Karpas-422 (cell line): ENCODE measurements around the gene RUNX1. TPM values are rescaled to one million over a fixed set of nuclear protein-coding genes. Genes with fewer than 3 reads are reported as not detected.
"Not testable (repeated sequence)": the region's sequence is repeated elsewhere in the genome, so short reads cannot be mapped to it uniquely, and the experiment has no call there.

Experiments
- DNase-seq: peaks from one replicate; pipeline ENCODE4 v3.0.0-alpha.2; 2015
- H2AFZ ChIP-seq: fragments of 200-600 bp; sonication (generic); 2 replicates; pipeline ENCODE4 v1.6.1; 2014; ENCODE audit warnings: antibody characterized with exemption, low read length, mixed read lengths
- H3K27ac ChIP-seq: fragments of 200-600 bp; sonication (generic); 2 replicates; pipeline ENCODE4 v1.5.1; 2014; ENCODE audit warnings: mild to moderate bottlenecking, low read length, moderate library complexity
- H3K27me3 ChIP-seq: fragments of 200-600 bp; sonication (generic); 2 replicates; pipeline ENCODE4 v1.6.1; 2014; ENCODE audit warnings: low read length, mixed read lengths
- H3K36me3 ChIP-seq: fragments of 200-600 bp; sonication (generic); 2 replicates; pipeline ENCODE4 v1.6.1; 2014; ENCODE audit warnings: low read length, mixed read lengths; ENCODE audit not compliant: insufficient read depth
- H3K4me1 ChIP-seq: fragments of 200-600 bp; sonication (generic); 2 replicates; pipeline ENCODE4 v1.6.1; 2014; ENCODE audit warnings: mild to moderate bottlenecking, low read length, mixed read lengths
- H3K4me2 ChIP-seq: fragments of 200-600 bp; sonication (generic); 2 replicates; pipeline ENCODE4 v1.6.1; 2014; ENCODE audit warnings: low read length, low read depth, mild to moderate bottlenecking; ENCODE audit not compliant: poor library complexity, severe bottlenecking
- H3K4me3 ChIP-seq: fragments of 200-600 bp; sonication (generic); 2 replicates; pipeline ENCODE4 v1.5.1; 2014; ENCODE audit warnings: mild to moderate bottlenecking, antibody characterized with exemption, low read length, mixed read lengths
- H3K79me2 ChIP-seq: fragments of 200-600 bp; sonication (generic); 2 replicates; pipeline ENCODE4 v1.6.1; 2014; ENCODE audit warnings: mild to moderate bottlenecking, low read length, mixed read lengths
- H3K9ac ChIP-seq: fragments of 200-600 bp; sonication (generic); 2 replicates; pipeline ENCODE4 v1.6.0; 2014; ENCODE audit warnings: low read length
- H3K9me2 ChIP-seq: fragments of 200-600 bp; sonication (generic), shearing (Covaris generic); replicated peaks from 2 replicates; pipeline ENCODE4 v1.6.0; 2014; ENCODE audit warnings: mild to moderate bottlenecking, low read length, moderate library complexity; ENCODE audit not compliant: insufficient read depth
- H3K9me3 ChIP-seq: fragments of 300-700, 200-600 bp; sonication (generic); 2 replicates; pipeline ENCODE4 v1.6.1; 2014; ENCODE audit warnings: low read length, mixed read lengths
- H4K20me1 ChIP-seq: fragments of 200-600 bp; sonication (generic); 2 replicates; pipeline ENCODE4 v1.6.1; 2014; ENCODE audit warnings: mild to moderate bottlenecking, antibody characterized with exemption, low read length, low read depth; ENCODE audit not compliant: insufficient read depth
- total RNA-seq: library from RNA; depleted of rRNA; stranded (reverse); fragments of >200 nt; shearing (Covaris generic); gene quantifications from 2 replicates; pipeline ENCODE4 v1.2.3, GENCODE V29; 2014; ENCODE audit warnings: low replicate concordance

RUNX1 gene
- total RNA-seq, 1 experiment from 2014 or later, result 20.5 TPM

DNA sequence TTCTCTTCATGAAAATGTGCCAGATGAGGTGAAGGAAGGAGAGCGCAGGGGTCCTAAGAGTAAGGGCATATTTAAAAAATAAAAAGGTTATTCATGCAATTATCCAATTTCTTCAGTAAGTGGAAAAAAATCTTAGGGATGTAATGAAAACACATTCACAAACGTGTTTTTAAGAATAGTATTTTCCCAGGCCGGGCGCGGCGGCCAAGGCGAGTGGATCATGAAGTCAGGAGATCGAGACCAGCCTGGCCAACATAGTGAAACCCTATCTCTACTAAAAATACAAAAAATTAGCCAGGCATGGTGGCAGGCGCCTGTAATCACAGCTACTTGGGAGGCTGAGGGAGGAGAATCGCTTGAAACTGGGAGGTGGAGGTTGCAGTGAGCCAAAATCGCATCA, 82.2 kb downstream of the RUNX1 start:
- H3K4me1 ChIP-seq, DNase-seq, H3K36me3 ChIP-seq, H3K9me2 ChIP-seq, H3K27me3 ChIP-seq, H3K9me3 ChIP-seq, H3K79me2 ChIP-seq, H3K4me3 ChIP-seq, H3K27ac ChIP-seq, H3K9ac ChIP-seq, H3K4me2 ChIP-seq, H2AFZ ChIP-seq: not testable (repeated sequence)
- peaks cover 18% of the 10 kb centered on the region; the same call in 1 of the 2 replicates for H4K20me1 ChIP-seq

GRCh38 chr21:34965200-34966174, 83.6 kb downstream of the RUNX1 start:
- H3K4me2 ChIP-seq, result no peak overlapping the region
- no peak overlapping the region for H3K27ac ChIP-seq
- H3K9ac ChIP-seq, result no peak overlapping the region
- DNase-seq, result no peak
- H3K9me2 ChIP-seq, result no peaks in the 10 kb centered on the region
- H3K4me3 ChIP-seq, result no peak overlapping the region
- H2AFZ ChIP-seq, result no peak overlapping the region
- H3K36me3 ChIP-seq, result no peaks in the 10 kb centered on the region
- H3K79me2 ChIP-seq, result peaks cover 4% of the 10 kb centered on the region; the same call in 1 of the 2 replicates
- no peaks in the 10 kb centered on the region for H3K9me3 ChIP-seq
- peaks cover 14% of the 10 kb centered on the region; the same call in 1 of the 2 replicates for H4K20me1 ChIP-seq
- no peaks in the 10 kb centered on the region for H3K4me1 ChIP-seq
- H3K27me3 ChIP-seq, result no peaks in the 10 kb centered on the region

DNA sequence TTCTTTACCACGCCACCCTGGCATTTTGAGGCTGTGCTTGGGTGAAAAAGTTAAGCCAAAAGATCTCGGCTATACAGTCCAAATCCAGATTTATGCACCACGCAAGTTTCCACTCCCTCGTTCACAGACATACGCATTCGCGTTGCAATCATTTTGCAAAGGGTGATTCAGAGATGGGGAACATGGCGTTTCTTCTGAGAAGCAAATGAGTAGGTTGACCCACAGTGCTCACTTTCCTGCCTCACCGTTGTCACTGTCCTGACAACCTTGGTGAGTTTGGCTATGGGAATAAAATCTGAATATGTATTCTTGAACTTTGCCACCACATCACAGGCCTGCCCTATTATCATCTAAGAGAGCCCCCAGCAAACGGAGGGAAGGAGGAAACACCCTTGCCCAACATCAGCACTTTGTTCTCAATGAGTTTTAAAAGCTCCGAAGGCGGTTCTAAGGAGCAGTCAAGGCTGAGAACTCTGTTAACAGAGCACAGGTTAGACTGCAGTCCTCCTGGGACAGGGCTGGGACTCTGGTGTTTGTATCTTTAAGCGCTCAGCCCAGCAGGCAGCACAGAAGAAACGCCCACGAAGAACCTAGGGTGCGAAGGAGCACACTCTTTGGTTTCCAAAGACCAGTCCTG, 86.4 kb downstream of the RUNX1 start:
- DNase-seq, result no peak
- Histone ChIP-seq H3K9me3 (no peaks in the 10 kb centered on the region), H3K79me2 (peaks cover 12% of the 10 kb centered on the region), H3K4me3 (no peak overlapping the region), H3K4me2 (no peak overlapping the region), H3K27ac (no peak overlapping the region), H3K4me1 (no peaks in the 10 kb centered on the region), H3K9me2 (no peaks in the 10 kb centered on the region), H3K27me3 (no peaks in the 10 kb centered on the region), H2AFZ (no peak overlapping the region), H4K20me1 (peaks cover 10% of the 10 kb centered on the region; the same call in 1 of the 2 replicates), H3K36me3 (no peaks in the 10 kb centered on the region), H3K9ac (no peak overlapping the region)

GRCh38 chr21:34962136-34962535, 87.0 kb downstream of the RUNX1 start:
- H3K4me1 ChIP-seq, result no peaks in the 10 kb centered on the region
- no peak overlapping the region for H3K27ac ChIP-seq
- H3K9ac ChIP-seq, result no peak overlapping the region
- H3K36me3 ChIP-seq, result no peaks in the 10 kb centered on the region
- H3K9me3 ChIP-seq, result no peaks in the 10 kb centered on the region
- H3K79me2 ChIP-seq, result peaks cover 16% of the 10 kb centered on the region
- H3K9me2 ChIP-seq, result no peaks in the 10 kb centered on the region
- H3K4me2 ChIP-seq, result no peak overlapping the region
- H4K20me1 ChIP-seq, result peaks cover 10% of the 10 kb centered on the region; the same call in 1 of the 2 replicates
- no peaks in the 10 kb centered on the region for H3K27me3 ChIP-seq
- no peak overlapping the region for H3K4me3 ChIP-seq
- no peak for DNase-seq
- H2AFZ ChIP-seq, result no peak overlapping the region

- Histone ChIP-seq H3K27ac (no peak overlapping the region), H2AFZ (no peak overlapping the region), H3K4me2 (no peak overlapping the region), H3K9me3 (no peaks in the 10 kb centered on the region), H3K9ac (no peak overlapping the region), H3K27me3 (no peaks in the 10 kb centered on the region), H3K4me1 (no peaks in the 10 kb centered on the region), H3K36me3 (no peaks in the 10 kb centered on the region), H4K20me1 (peaks cover 10% of the 10 kb centered on the region; the same call in 1 of the 2 replicates), H3K4me3 (no peak overlapping the region), H3K79me2 (peaks cover 16% of the 10 kb centered on the region), H3K9me2 (no peaks in the 10 kb centered on the region)
- DNase-seq, result no peak
These were observed 88.4 kb downstream of the RUNX1 start for GRCh38 chr21:34960687-34961086.

GRCh38 chr21:34959607-34960006, 89.5 kb downstream of the RUNX1 start:
- H3K9me2 ChIP-seq, result no peaks in the 10 kb centered on the region
- DNase-seq, result no peak
- peaks cover 10% of the 10 kb centered on the region; the same call in 1 of the 2 replicates for H4K20me1 ChIP-seq
- no peak overlapping the region for H3K27ac ChIP-seq
- no peak overlapping the region for H3K9ac ChIP-seq
- no peaks in the 10 kb centered on the region for H3K4me1 ChIP-seq
- H2AFZ ChIP-seq, result no peak overlapping the region
- no peaks in the 10 kb centered on the region for H3K36me3 ChIP-seq
- H3K9me3 ChIP-seq, result no peaks in the 10 kb centered on the region
- peaks cover 19% of the 10 kb centered on the region for H3K79me2 ChIP-seq
- no peaks in the 10 kb centered on the region for H3K27me3 ChIP-seq
- no peak overlapping the region for H3K4me2 ChIP-seq
- no peak overlapping the region for H3K4me3 ChIP-seq

- Histone ChIP-seq H3K36me3 (no peaks in the 10 kb centered on the region), H2AFZ (no peak overlapping the region), H4K20me1 (peaks cover 11% of the 10 kb centered on the region; the same call in 1 of the 2 replicates), H3K4me2 (no peak overlapping the region), H3K9me2 (no peaks in the 10 kb centered on the region), H3K9me3 (no peaks in the 10 kb centered on the region), H3K4me1 (no peaks in the 10 kb centered on the region), H3K27ac (no peak overlapping the region), H3K4me3 (no peak overlapping the region), H3K9ac (no peak overlapping the region), H3K79me2 (peaks cover 19% of the 10 kb centered on the region), H3K27me3 (no peaks in the 10 kb centered on the region)
- no peak for DNase-seq
These were observed 91.1 kb downstream of the RUNX1 start for GRCh38 chr21:34958040-34958439.
